ENCODE measurements around the gene SCAF4. TPM values are rescaled to one million over a fixed set of nuclear protein-coding genes. Genes with fewer than 3 reads are reported as not detected.

Gene SCAF4
- polyA plus RNA-seq, 1 of the 3 experiments (the other 2 are of a cell fraction): 8.5 TPM

- TF ChIP-seq CTCF (IDR thresholded peaks at IDR 0.05) (no peak), MAX (IDR thresholded peaks at IDR 0.05; ENCODE audit: low read depth) (no peak), MXI1 (IDR thresholded peaks at IDR 0.05; ENCODE audit: low read depth, low read length) (no peak), TCF12 (IDR thresholded peaks at IDR 0.05) (no peak), TEAD4 (IDR thresholded peaks at IDR 0.05; ENCODE audit: borderline replicate concordance, insufficient read depth) (no peak)
These were observed 56.6 kb downstream of the SCAF4 start (continued) for GRCh38 chr21:31675318-31675717.

GRCh38 chr21:31673321-31673912, 58.5 kb downstream of the SCAF4 start:
- H3K4me2 ChIP-seq: no peak overlapping the region
- peaks cover 39 to 55% of the 10 kb centered on the region in 2 experiments for H3K36me3 ChIP-seq (replicated peaks in 1 of 2; ENCODE audit: control insufficient read depth in 1 of 2, insufficient read depth in 2 of 2, low read length in 1 of 2)
- H3K4me3 ChIP-seq (ENCODE audit: low read depth in 2 of 2, low read length in 1 of 2): no peak overlapping the region
- no peaks in the 10 kb centered on the region for H3K4me1 ChIP-seq (ENCODE audit: control insufficient read depth in 1 of 2, insufficient read depth in 2 of 2, low read depth in 1 of 2, low read length in 1 of 2)
- CTCF ChIA-PET: interaction anchor here (0.5 kb wide), 1 partner anchor 60 kb away, joined by 4 read pairs; no protein-coding TSS in a partner anchor
- H3K27ac ChIP-seq (ENCODE audit: low read depth in 2 of 2, low read length in 1 of 2): no peak overlapping the region
- no peaks in the 10 kb centered on the region for H3K9me3 ChIP-seq
- H3F3A ChIP-seq (replicated peaks; ENCODE audit: insufficient read depth): peaks cover 24% of the 10 kb centered on the region
- TF ChIP-seq FOXM1 (IDR thresholded peaks at IDR 0.05; ENCODE audit: low read depth): no peak
- no peak for TF ChIP-seq NFIC (IDR thresholded peaks at IDR 0.05; ENCODE audit: borderline replicate concordance)
- TF ChIP-seq USF2 (IDR thresholded peaks at IDR 0.05; ENCODE audit: borderline replicate concordance, low read depth, low read length): no peak
- no peak for TF ChIP-seq GABPA (IDR thresholded peaks at IDR 0.05; ENCODE audit: low read depth)
- no peak for TF ChIP-seq CHD2 (IDR thresholded peaks at IDR 0.05; ENCODE audit: low read length, partially characterized antibody)
- TF ChIP-seq ELF1 (IDR thresholded peaks at IDR 0.05): no peak
- TF ChIP-seq RFX5 (IDR thresholded peaks at IDR 0.05; ENCODE audit: low read length): no peak
- no peak for TF ChIP-seq SIN3A (IDR thresholded peaks at IDR 0.05; ENCODE audit: borderline replicate concordance, low read depth, low read length)
- no peaks in the 10 kb centered on the region for H4K20me1 ChIP-seq (ENCODE audit: insufficient read depth)
- no peak overlapping the region for H3K9ac ChIP-seq
- no peaks in the 10 kb centered on the region for H3K27me3 ChIP-seq (ENCODE audit: insufficient read depth)
- H2AFZ ChIP-seq (ENCODE audit: low read depth): no peak overlapping the region
- H3K79me2 ChIP-seq (ENCODE audit: insufficient read depth): 0 out of 2 replicates have a peak, but pooled peaks cover under 1% of the 10 kb centered on the region
- no peaks in the 10 kb centered on the region for H3K9me2 ChIP-seq
- DNase-seq: no peak
- POLR2A ChIA-PET: no interaction called here
- WGBS (ENCODE audit: low lambda C conversion rate): 96% methylated on average over 3 of the region's 3 CpGs

GRCh38 chr21:31671931-31672330, 60.0 kb downstream of the SCAF4 start:
- peaks cover 47 to 66% of the 10 kb centered on the region in 2 experiments for H3K36me3 ChIP-seq (replicated peaks in 1 of 2; ENCODE audit: control insufficient read depth in 1 of 2, insufficient read depth in 2 of 2, low read length in 1 of 2)
- POLR2A ChIA-PET: no interaction called here
- CTCF ChIA-PET: no interaction called here

More at GRCh38 chr21:31671931-31672330, 60.0 kb downstream of the SCAF4 start:
- Histone ChIP-seq H3K4me1 (ENCODE audit: control insufficient read depth in 1 of 2, insufficient read depth in 2 of 2, low read depth in 1 of 2, low read length in 1 of 2) (no peaks in the 10 kb centered on the region; a peak in 1 of 4 replicates), H3K4me3 (ENCODE audit: low read depth in 2 of 2, low read length in 1 of 2) (no peak overlapping the region), H3F3A (replicated peaks; ENCODE audit: insufficient read depth) (peaks cover 34% of the 10 kb centered on the region), H3K79me2 (ENCODE audit: insufficient read depth) (peaks cover 7% of the 10 kb centered on the region; the same call in 1 of the 2 replicates), H4K20me1 (ENCODE audit: insufficient read depth) (peaks cover 2% of the 10 kb centered on the region; the same call in 1 of the 2 replicates), H3K4me2 (no peak overlapping the region), H3K27ac (ENCODE audit: low read depth in 2 of 2, low read length in 1 of 2) (no peak overlapping the region), H3K9me3 (no peaks in the 10 kb centered on the region), H2AFZ (ENCODE audit: low read depth) (no peak overlapping the region), H3K27me3 (ENCODE audit: insufficient read depth) (no peaks in the 10 kb centered on the region), H3K9ac (no peak overlapping the region), H3K9me2 (no peaks in the 10 kb centered on the region)
- TF ChIP-seq SIN3A (IDR thresholded peaks at IDR 0.05; ENCODE audit: borderline replicate concordance, low read depth, low read length) (no peak), CHD2 (IDR thresholded peaks at IDR 0.05; ENCODE audit: low read length, partially characterized antibody) (no peak), MXI1 (IDR thresholded peaks at IDR 0.05; ENCODE audit: low read depth, low read length) (no peak), CTCF (IDR thresholded peaks at IDR 0.05) (no peak), IRF3 (IDR thresholded peaks at IDR 0.05; ENCODE audit: low read depth, low read length) (no peak)
- DNase-seq: no peak
- WGBS (ENCODE audit: low lambda C conversion rate): 99% methylated on average over 10 of the region's 17 CpGs

Measured in SK-N-SH (cell line).